GM18507 (cell line): ENCODE measurements around the gene NDUFB11.

ENCODE experiments used
- DNase-seq: peaks from one replicate; pipeline ENCODE4 v3.0.0; 2011; ENCODE audit warnings: low read depth; ENCODE audit not compliant: insufficient read length; ENCODE audit errors: extremely low spot score
- FAIRE-seq: peaks from 2 replicates; lab custom pipeline; 2011; peaks lifted over from hg19 to GRCh38; lab: Jason Lieb, UNC

NDUFB11 gene

GRCh38 chrX:47176101-47176740, 31.7 kb upstream of the NDUFB11 start:
- no peak for FAIRE-seq

GRCh38 chrX:47175588-47175980, 31.1 kb upstream of the NDUFB11 start:
- FAIRE-seq (no peak), DNase-seq (no peak)

More at GRCh38 chrX:47176101-47176740, 31.7 kb upstream of the NDUFB11 start:
- no peak for DNase-seq

- no peak for FAIRE-seq
- no peak for DNase-seq
These were observed 30.5 kb upstream of the NDUFB11 start for GRCh38 chrX:47174846-47175587.

- no peak for FAIRE-seq
- DNase-seq, result no peak
These were observed 29.9 kb upstream of the NDUFB11 start for GRCh38 chrX:47174376-47174775.

GRCh38 chrX:47172971-47173792, 28.7 kb upstream of the NDUFB11 start:
- no peak for FAIRE-seq
- DNase-seq, result no peak

GRCh38 chrX:47172549-47172948, 28.0 kb upstream of the NDUFB11 start:
- DNase-seq, result no peak
- FAIRE-seq, result no peak

- DNase-seq, result no peak
- no peak for FAIRE-seq
These were observed 27.5 kb upstream of the NDUFB11 start for GRCh38 chrX:47171996-47172395.

- DNase-seq, result no peak
- no peak for FAIRE-seq
These were observed 26.6 kb upstream of the NDUFB11 start for GRCh38 chrX:47170861-47171692.

- DNase-seq, result no peak
- no peak for FAIRE-seq
These were observed 25.4 kb upstream of the NDUFB11 start for GRCh38 chrX:47169726-47170515.

- DNase-seq (no peak), FAIRE-seq (no peak)
These were observed 24.8 kb upstream of the NDUFB11 start for GRCh38 chrX:47169273-47169672.

- no peak for DNase-seq
- no peak for FAIRE-seq
These were observed 24.1 kb upstream of the NDUFB11 start for GRCh38 chrX:47168495-47169073.

GRCh38 chrX:47166126-47166525, 21.6 kb upstream of the NDUFB11 start:
- no peak for FAIRE-seq
- no peak for DNase-seq

GRCh38 chrX:47164420-47164819, 19.9 kb upstream of the NDUFB11 start:
- FAIRE-seq, result no peak
- DNase-seq, result no peak

- no peak for FAIRE-seq
These were observed 18.6 kb upstream of the NDUFB11 start for GRCh38 chrX:47162927-47163583.

GRCh38 chrX:47160781-47161180, 16.3 kb upstream of the NDUFB11 start:
- DNase-seq (no peak), FAIRE-seq (no peak)

More at GRCh38 chrX:47162927-47163583, 18.6 kb upstream of the NDUFB11 start:
- DNase-seq, result no peak

- no peak for DNase-seq
These were observed 14.3 kb upstream of the NDUFB11 start for GRCh38 chrX:47158781-47159180.

GRCh38 chrX:47158131-47158530, 13.6 kb upstream of the NDUFB11 start:
- DNase-seq (no peak), FAIRE-seq (no peak)

More at GRCh38 chrX:47158781-47159180, 14.3 kb upstream of the NDUFB11 start:
- no peak for FAIRE-seq
